Measurements from ENCODE around the gene PMP22.
"Not testable (repeated sequence)": the region's sequence is repeated elsewhere in the genome, so short reads cannot be mapped to it uniquely, and the experiment has no call there.

- not testable (repeated sequence) for TF ChIP-seq KDM5B (CRISPR knock-in tag; IDR thresholded peaks at IDR 0.05; ENCODE audit: borderline replicate concordance); PAF1 (CRISPR knock-in tag; IDR thresholded peaks at IDR 0.05)
Measured at GRCh38 chr17:15203062-15203461, 62.1 kb downstream of the PMP22 start.

Data from HepG2 (cell line).